ENCODE results near the gene COA8.

COA8 gene

GRCh38 chr14:103526247-103526913, 36.4 kb upstream of the COA8 start:
- DNase-seq: no peak

- DNase-seq: no peak
Measured at GRCh38 chr14:103526914-103527248, 35.9 kb upstream of the COA8 start.

- peak; percentile 25 for DNase-seq
Measured at GRCh38 chr14:103527408-103528145, 35.2 kb upstream of the COA8 start.

GRCh38 chr14:103528146-103528586, 34.6 kb upstream of the COA8 start:
- no peak for DNase-seq

DNA sequence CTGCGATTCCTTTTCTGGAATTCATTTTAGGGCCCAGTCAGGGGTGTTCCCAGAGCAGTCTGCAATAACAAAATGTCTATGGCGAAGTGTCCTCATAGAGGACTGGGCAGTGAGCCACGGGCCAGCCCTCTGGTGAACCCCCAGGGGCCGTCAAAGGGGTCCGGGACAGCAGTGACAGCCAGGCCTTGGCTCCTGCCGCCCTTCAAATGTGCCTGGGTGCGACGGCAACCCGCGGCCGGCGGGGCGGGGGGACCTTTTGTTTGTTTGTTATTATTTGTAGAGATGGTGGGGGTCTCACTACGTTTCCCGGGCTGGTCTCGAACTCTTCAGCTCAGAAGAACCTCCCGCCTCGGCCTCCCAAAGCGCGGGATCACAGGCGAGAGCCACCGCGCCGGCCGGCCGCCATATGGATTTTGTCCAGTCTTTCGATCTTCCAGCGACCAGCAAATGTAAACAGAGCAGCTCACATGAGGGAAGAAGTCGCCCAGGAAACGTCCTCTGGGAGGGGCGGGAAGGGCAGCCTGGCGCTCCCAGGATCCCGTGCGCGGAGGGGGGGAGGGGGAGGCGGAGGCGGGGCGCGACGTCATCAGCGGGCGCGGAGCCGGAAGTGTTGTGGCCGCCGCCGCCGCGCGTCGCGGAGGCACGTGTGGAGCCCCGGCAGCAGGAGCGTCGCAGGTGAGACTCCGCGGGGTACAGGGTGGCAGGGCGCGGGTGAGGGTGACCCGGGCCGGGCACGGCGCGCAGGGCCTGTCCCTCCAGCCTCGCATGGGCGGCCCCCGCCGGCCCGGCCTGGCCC, 34.0 kb upstream of the COA8 start, which contains the start of gene TRMT61A:
TRMT61A (plus strand) TSS at position 610 of the 796 bp plus-strand sequence. CDS start 783 bp downstream, outside the sequence.
- peak; percentile 72 for DNase-seq

GRCh38 chr14:103529383-103530365, 33.1 kb upstream of the COA8 start:
- no peak for DNase-seq

GRCh38 chr14:103530390-103530789, 32.4 kb upstream of the COA8 start:
- no peak for DNase-seq

DNA sequence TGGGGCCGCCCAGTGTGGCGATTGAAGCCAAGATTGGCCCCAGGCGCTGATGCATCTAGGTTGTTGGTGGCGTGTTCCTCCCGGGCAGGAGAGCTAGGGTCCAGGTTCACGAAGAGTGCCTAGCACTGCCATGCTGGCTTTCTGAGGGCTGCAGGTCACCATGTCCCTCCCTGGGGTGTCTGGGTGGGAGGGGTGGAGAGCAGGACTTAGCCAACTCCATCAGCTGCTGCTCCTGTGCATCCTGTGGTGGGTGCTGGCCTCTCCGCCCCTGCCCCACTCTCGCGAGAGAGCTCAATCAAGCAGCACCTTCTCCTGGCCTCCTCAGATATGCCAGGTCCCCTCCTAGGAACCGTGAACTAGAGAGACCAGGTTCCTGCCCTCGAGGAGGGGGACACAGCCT, 31.9 kb upstream of the COA8 start:
- no peak for DNase-seq

DNA sequence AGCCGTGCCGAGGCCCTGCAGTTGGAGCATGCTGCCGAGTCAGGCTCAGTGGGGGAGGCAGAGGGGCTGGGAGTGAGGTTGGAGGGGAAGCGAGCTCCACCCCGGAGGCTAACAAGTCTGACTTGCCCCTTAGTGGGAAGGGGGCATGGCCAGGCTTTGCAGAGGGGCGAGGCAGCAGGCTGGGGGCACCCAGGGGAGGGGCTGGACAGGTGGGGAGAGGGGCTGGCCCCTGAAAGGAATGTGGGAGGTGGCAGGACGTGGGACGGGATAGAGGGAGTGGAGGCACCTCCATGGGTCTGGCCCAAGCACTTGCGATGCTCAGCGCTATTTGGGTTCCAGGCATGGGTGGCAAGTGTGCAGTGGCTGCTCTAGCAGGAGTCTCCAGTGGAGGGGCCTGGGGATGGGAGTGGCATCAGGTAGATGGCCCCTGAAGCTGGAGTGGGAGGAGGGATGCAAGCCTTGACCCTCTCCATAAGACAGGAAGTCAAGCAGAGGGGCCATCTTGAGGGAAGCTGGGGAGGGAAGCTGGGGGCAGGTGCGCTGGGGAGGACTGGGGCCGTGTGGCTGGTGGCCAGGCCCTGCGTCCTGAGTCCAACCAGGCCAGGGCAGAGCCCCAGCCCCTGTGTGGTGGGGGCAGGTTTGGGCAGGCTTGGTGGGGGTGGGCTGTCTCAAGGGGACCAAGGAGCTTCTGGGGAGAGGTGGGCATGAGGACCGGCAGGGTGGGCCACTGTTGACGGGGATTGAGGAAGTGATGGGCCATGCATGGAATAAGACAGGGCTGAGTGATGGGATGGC, 31.1 kb upstream of the COA8 start:
- no peak for DNase-seq

- no peak for DNase-seq
Measured at GRCh38 chr14:103532216-103533136, 30.3 kb upstream of the COA8 start.

- DNase-seq: no peak
Measured at GRCh38 chr14:103533137-103533998, 29.4 kb upstream of the COA8 start.

- no peak for DNase-seq
Measured at GRCh38 chr14:103533999-103534575, 28.7 kb upstream of the COA8 start.

- no peak for DNase-seq
Measured at GRCh38 chr14:103534576-103535061, 28.1 kb upstream of the COA8 start.

GRCh38 chr14:103535081-103535890, 27.5 kb upstream of the COA8 start:
- no peak for DNase-seq

GRCh38 chr14:103535891-103536565, 26.7 kb upstream of the COA8 start:
- DNase-seq: no peak

- no peak for DNase-seq
Measured at GRCh38 chr14:103536693-103537092, 26.1 kb upstream of the COA8 start.
